Chondrocyte (in vitro differentiated cells): ENCODE data around the gene BCOR. TPM values are rescaled to one million over a fixed set of nuclear protein-coding genes. Genes with fewer than 3 reads are reported as not detected.

Experiments
- DNase-seq: peaks from one replicate; pipeline ENCODE4 v3.0.0; 2021; ENCODE audit warnings: mixed read lengths, low spot score
- H3K27ac Mint-ChIP-seq: one replicate; pipeline ENCODE4 v1.8.0; 2021; ENCODE audit warnings: mild to moderate bottlenecking, moderate library complexity, mixed read lengths; ENCODE audit not compliant: unreplicated experiment
- H3K27me3 Mint-ChIP-seq: 2 replicates; pipeline ENCODE4 v1.8.0; 2021; ENCODE audit warnings: low read depth, mixed read lengths
- H3K36me3 Mint-ChIP-seq: 2 replicates; pipeline ENCODE4 v1.8.0; 2021; ENCODE audit warnings: low read depth, mixed read lengths
- H3K4me1 Mint-ChIP-seq: 2 replicates; pipeline ENCODE4 v1.8.0; 2021; ENCODE audit warnings: low read depth, mild to moderate bottlenecking, mixed read lengths
- H3K4me3 Mint-ChIP-seq: one replicate; pipeline ENCODE4 v1.8.0; 2021; ENCODE audit warnings: mild to moderate bottlenecking, moderate library complexity, mixed read lengths; ENCODE audit not compliant: unreplicated experiment
- H3K9me3 Mint-ChIP-seq: 2 replicates; pipeline ENCODE4 v1.8.0; 2021; ENCODE audit warnings: low read depth, mixed read lengths
- CTCF ChIP-seq: fragments of 200-600 bp; sonication (generic); IDR thresholded peaks from 2 replicates; pipeline ENCODE4 v1.5.0; 2021; ENCODE audit warnings: antibody characterized with exemption, mild to moderate bottlenecking, moderate library complexity
- total RNA-seq: library from RNA; stranded (reverse); gene quantifications from 3 replicates; pipeline ENCODE4 v1.2.1, GENCODE V29; 2021

BCOR gene
- total RNA-seq, 1 donor from 2014 or later = 11.0 TPM

GRCh38 chrX:40074959-40075332 is 22.8 kb downstream of the BCOR start:
- Mint-ChIP-seq H3K27me3 (no peaks in the 10 kb centered on the region), H3K4me3 (no peak overlapping the region), H3K9me3 (no peaks in the 10 kb centered on the region), H3K27ac (no peak overlapping the region), H3K4me1 (no peaks in the 10 kb centered on the region), H3K36me3 (peaks cover 12% of the 10 kb centered on the region)
- TF ChIP-seq CTCF = no peak
- DNase-seq = peak; percentile 68

GRCh38 chrX:40074080-40074958 is 23.4 kb downstream of the BCOR start:
- no peak for TF ChIP-seq CTCF
- H3K4me3 Mint-ChIP-seq = no peak overlapping the region
- no peak overlapping the region for H3K27ac Mint-ChIP-seq
- peak; percentile 75 for DNase-seq
- no peaks in the 10 kb centered on the region for H3K4me1 Mint-ChIP-seq
- H3K27me3 Mint-ChIP-seq = no peaks in the 10 kb centered on the region
- no peaks in the 10 kb centered on the region for H3K9me3 Mint-ChIP-seq
- H3K36me3 Mint-ChIP-seq = peaks cover 14% of the 10 kb centered on the region

- DNase-seq = peak; percentile 85
- TF ChIP-seq CTCF = no peak
- H3K27ac Mint-ChIP-seq = no peak overlapping the region
- no peaks in the 10 kb centered on the region for H3K9me3 Mint-ChIP-seq
- H3K27me3 Mint-ChIP-seq = no peaks in the 10 kb centered on the region
- no peaks in the 10 kb centered on the region for H3K4me1 Mint-ChIP-seq
- peaks cover 16% of the 10 kb centered on the region for H3K36me3 Mint-ChIP-seq
- H3K4me3 Mint-ChIP-seq = no peak overlapping the region
Measured at GRCh38 chrX:40073439-40074054, 24.2 kb downstream of the BCOR start.

- no peaks in the 10 kb centered on the region for H3K9me3 Mint-ChIP-seq
- no peaks in the 10 kb centered on the region for H3K27me3 Mint-ChIP-seq
- H3K4me3 Mint-ChIP-seq = no peak overlapping the region
- no peak overlapping the region for H3K27ac Mint-ChIP-seq
- no peak for TF ChIP-seq CTCF
- peaks cover 17% of the 10 kb centered on the region for H3K36me3 Mint-ChIP-seq
- DNase-seq = peak; percentile 36
- no peaks in the 10 kb centered on the region for H3K4me1 Mint-ChIP-seq
Measured at GRCh38 chrX:40072246-40072645, 25.5 kb downstream of the BCOR start.

- no peaks in the 10 kb centered on the region for H3K4me1 Mint-ChIP-seq
- peak; percentile 1 for DNase-seq
- peaks cover 17% of the 10 kb centered on the region for H3K36me3 Mint-ChIP-seq
- no peaks in the 10 kb centered on the region for H3K27me3 Mint-ChIP-seq
- peak; percentile 16 for TF ChIP-seq CTCF
- H3K4me3 Mint-ChIP-seq = no peak overlapping the region
- no peak overlapping the region for H3K27ac Mint-ChIP-seq
- no peaks in the 10 kb centered on the region for H3K9me3 Mint-ChIP-seq
Measured at GRCh38 chrX:40068048-40068447, 29.7 kb downstream of the BCOR start.
